Type B pancreatic cell (in vitro differentiated cells): ENCODE data around the gene TNF. TPM values are rescaled to one million over a fixed set of nuclear protein-coding genes. Genes with fewer than 3 reads are reported as not detected.
A peak's percentile ranks its signal among the peaks of the same experiment; 100 is the strongest.

Experiments
- DNase-seq: peaks from one replicate; pipeline ENCODE4 v3.0.0; 2021; ENCODE audit warnings: mixed read lengths; ENCODE audit not compliant: unreplicated experiment; ENCODE audit errors: extremely low spot score
- H3K27ac Mint-ChIP-seq: 2 replicates; pipeline ENCODE4 v1.8.0; 2021; ENCODE audit warnings: mild to moderate bottlenecking, mixed read lengths
- H3K27me3 Mint-ChIP-seq: 2 replicates; pipeline ENCODE4 v1.8.0; 2021; ENCODE audit warnings: mixed read lengths
- H3K36me3 Mint-ChIP-seq: 2 replicates; pipeline ENCODE4 v1.8.0; 2021; ENCODE audit warnings: mixed read lengths
- H3K4me1 Mint-ChIP-seq: one replicate; pipeline ENCODE4 v1.8.0; 2021; ENCODE audit warnings: mixed read lengths; ENCODE audit not compliant: unreplicated experiment
- H3K4me3 Mint-ChIP-seq: 2 replicates; pipeline ENCODE4 v1.8.0; 2021; ENCODE audit warnings: mild to moderate bottlenecking, mixed read lengths
- H3K9me3 Mint-ChIP-seq: 2 replicates; pipeline ENCODE4 v1.8.0; 2021; ENCODE audit warnings: mixed read lengths
- CTCF ChIP-seq: fragments of 200-600 bp; sonication (generic); conservative IDR thresholded peaks from 2 replicates; pipeline ENCODE4 v1.5.0; 2021; ENCODE audit warnings: antibody characterized with exemption, mild to moderate bottlenecking
- total RNA-seq: library from RNA; stranded (reverse); gene quantifications from 2 replicates; pipeline ENCODE4 v1.2.1, GENCODE V29; 2021; ENCODE audit warnings: low replicate concordance

Gene TNF
- total RNA-seq, 1 donor from 2014 or later, result not detected

DNA sequence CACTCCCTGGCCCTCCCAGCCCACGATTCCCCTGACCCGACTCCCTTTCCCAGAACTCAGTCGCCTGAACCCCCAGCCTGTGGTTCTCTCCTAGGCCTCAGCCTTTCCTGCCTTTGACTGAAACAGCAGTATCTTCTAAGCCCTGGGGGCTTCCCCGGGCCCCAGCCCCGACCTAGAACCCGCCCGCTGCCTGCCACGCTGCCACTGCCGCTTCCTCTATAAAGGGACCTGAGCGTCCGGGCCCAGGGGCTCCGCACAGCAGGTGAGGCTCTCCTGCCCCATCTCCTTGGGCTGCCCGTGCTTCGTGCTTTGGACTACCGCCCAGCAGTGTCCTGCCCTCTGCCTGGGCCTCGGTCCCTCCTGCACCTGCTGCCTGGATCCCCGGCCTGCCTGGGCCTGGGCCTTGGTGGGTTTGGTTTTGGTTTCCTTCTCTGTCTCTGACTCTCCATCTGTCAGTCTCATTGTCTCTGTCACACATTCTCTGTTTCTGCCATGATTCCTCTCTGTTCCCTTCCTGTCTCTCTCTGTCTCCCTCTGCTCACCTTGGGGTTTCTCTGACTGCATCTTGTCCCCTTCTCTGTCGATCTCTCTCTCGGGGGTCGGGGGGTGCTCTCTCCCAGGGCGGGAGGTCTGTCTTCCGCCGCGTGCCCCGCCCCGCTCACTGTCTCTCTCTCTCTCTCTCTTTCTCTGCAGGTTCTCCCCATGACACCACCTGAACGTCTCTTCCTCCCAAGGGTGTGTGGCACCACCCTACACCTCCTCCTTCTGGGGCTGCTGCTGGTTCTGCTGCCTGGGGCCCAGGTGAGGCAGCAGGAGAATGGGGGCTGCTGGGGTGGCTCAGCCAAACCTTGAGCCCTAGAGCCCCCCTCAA, 3.1 kb upstream of the TNF start, which contains the start of gene LTA:
Gene LTA (plus strand): TSS at position 249 of the 871 bp plus-strand sequence. CDS start 454 bp downstream, at position 703.
- no peak for TF ChIP-seq CTCF
- Mint-ChIP-seq H3K9me3 (no peaks in the 10 kb centered on the region), H3K36me3 (no peaks in the 10 kb centered on the region), H3K4me3 (no peak within 1 kb of the TSS), H3K27ac (no peak within 1 kb of the TSS), H3K27me3 (peaks cover 46% of the 10 kb centered on the region), H3K4me1 (peaks cover 5% of the 10 kb centered on the region)
- no peak for DNase-seq

GRCh38 chr6:31573239-31574105, 1.9 kb upstream of the TNF start:
- TF ChIP-seq CTCF, result no peak
- no peaks in the 10 kb centered on the region for H3K9me3 Mint-ChIP-seq
- peaks cover 39% of the 10 kb centered on the region for H3K27me3 Mint-ChIP-seq
- H3K4me3 Mint-ChIP-seq, result no peak overlapping the region
- DNase-seq, result no peak
- no peaks in the 10 kb centered on the region for H3K36me3 Mint-ChIP-seq
- no peak overlapping the region for H3K27ac Mint-ChIP-seq
- H3K4me1 Mint-ChIP-seq, result no peaks in the 10 kb centered on the region

- H3K4me3 Mint-ChIP-seq, result no peak overlapping the region
Measured at GRCh38 chr6:31574106-31575061, 981 bp upstream of the TNF start.

GRCh38 chr6:31575952-31576685, 754 bp downstream of the TNF start:
- peaks cover 29% of the 10 kb centered on the region for H3K27me3 Mint-ChIP-seq
- peak overlapping the region; percentile 4 for H3K4me3 Mint-ChIP-seq
- no peak for DNase-seq
- H3K9me3 Mint-ChIP-seq, result no peaks in the 10 kb centered on the region
- H3K4me1 Mint-ChIP-seq, result peaks cover 6% of the 10 kb centered on the region
- H3K36me3 Mint-ChIP-seq, result no peaks in the 10 kb centered on the region
- no peak overlapping the region for H3K27ac Mint-ChIP-seq
- no peak for TF ChIP-seq CTCF

More at GRCh38 chr6:31574106-31575061, 981 bp upstream of the TNF start:
- Mint-ChIP-seq H3K9me3 (no peaks in the 10 kb centered on the region), H3K27ac (no peak overlapping the region), H3K27me3 (peaks cover 32% of the 10 kb centered on the region), H3K36me3 (no peaks in the 10 kb centered on the region), H3K4me1 (no peaks in the 10 kb centered on the region)
- no peak for DNase-seq
- TF ChIP-seq CTCF, result no peak
